Smooth muscle cell (in vitro differentiated cells): ENCODE data around the gene CHAD. TPM values are rescaled to one million over a fixed set of nuclear protein-coding genes. Genes with fewer than 3 reads are reported as not detected.

ENCODE experiments used
- DNase-seq: peaks from one replicate; lab custom pipeline; 2025; ENCODE audit not compliant: unreplicated experiment; lab: John Stamatoyannopoulos, UW
- H2AFZ ChIP-seq: fragments of 200-600 bp; sonication (generic); 2 replicates; pipeline ENCODE4 v1.6.0; 2016; ENCODE audit warnings: antibody characterized with exemption, low read depth, mild to moderate bottlenecking
- H3F3A ChIP-seq: fragments of 200-600 bp; sonication (generic); 2 replicates; pipeline ENCODE4 v1.6.0; 2017; ENCODE audit warnings: antibody characterized with exemption, low read depth
- H3K27ac ChIP-seq: fragments of 200-600 bp; sonication (generic); 2 replicates; pipeline ENCODE4 v1.5.1; 2016; ENCODE audit warnings: low read depth, mild to moderate bottlenecking
- H3K27me3 ChIP-seq: fragments of 200-600 bp; sonication (generic); 2 replicates; pipeline ENCODE4 v1.6.1; 2016; ENCODE audit warnings: low read depth, mild to moderate bottlenecking
- H3K36me3 ChIP-seq: fragments of 200-600 bp; sonication (generic); 2 replicates; pipeline ENCODE4 v1.5.1; 2016; ENCODE audit warnings: low read depth
- H3K4me1 ChIP-seq: fragments of 200-600 bp; sonication (generic); 2 replicates; pipeline ENCODE4 v1.5.1; 2016; ENCODE audit warnings: low read depth
- H3K4me2 ChIP-seq: fragments of 200-600 bp; sonication (generic); 2 replicates; pipeline ENCODE4 v1.6.0; 2016; ENCODE audit warnings: mild to moderate bottlenecking
- H3K4me3 ChIP-seq: fragments of 200-600 bp; sonication (generic); 2 replicates; pipeline ENCODE4 v1.5.1; 2016; ENCODE audit warnings: mild to moderate bottlenecking
- H3K79me2 ChIP-seq: fragments of 200-600 bp; sonication (generic); 2 replicates; pipeline ENCODE4 v1.6.0; 2016; ENCODE audit warnings: low read depth, mild to moderate bottlenecking
- H3K9ac ChIP-seq: fragments of 200-600 bp; sonication (generic); 2 replicates; pipeline ENCODE4 v1.6.0; 2016; ENCODE audit warnings: low read depth
- H3K9me3 ChIP-seq: fragments of 200-600 bp; sonication (generic); replicated peaks from 2 replicates; pipeline ENCODE4 v1.5.1; 2016; ENCODE audit warnings: low read depth
- H4K20me1 ChIP-seq: fragments of 200-600 bp; sonication (generic); 2 replicates; pipeline ENCODE4 v1.6.0; 2016; ENCODE audit warnings: low read depth
- WGBS: methylation state at CpG from one replicate; pipeline ENCODE4 v1.1.7; 2016; ENCODE audit warnings: low lambda C conversion rate; 5-methylcytosine and 5-hydroxymethylcytosine counted together
- polyA plus RNA-seq: library from polyadenylated mRNA; unstranded; fragments of >200 nt; fragmentation: Nextera tagmentation; extraction: Ambion mirVana; gene quantifications from 2 replicates; pipeline ENCODE4 v1.2.1, GENCODE V29; 2016
- total RNA-seq: library from RNA; depleted of rRNA; stranded (reverse); fragments of >200 nt; gene quantifications from 2 replicates; pipeline ENCODE4 v1.2.3, GENCODE V29; 2014
- TF ChIP-seq, protein P1 (sequence below): fragments of 200-600 bp; sonication (generic); IDR thresholded peaks from 2 replicates; pipeline ENCODE4 v1.5.1; 2017; ENCODE audit warnings: borderline replicate concordance, mild to moderate bottlenecking, antibody characterized with exemption; ENCODE audit not compliant: insufficient read depth, poor library complexity, severe bottlenecking

CHAD gene
- total and polyA plus RNA-seq, 2 experiments from 2014 or later = 0.43 TPM; not detected in 1

DNA sequence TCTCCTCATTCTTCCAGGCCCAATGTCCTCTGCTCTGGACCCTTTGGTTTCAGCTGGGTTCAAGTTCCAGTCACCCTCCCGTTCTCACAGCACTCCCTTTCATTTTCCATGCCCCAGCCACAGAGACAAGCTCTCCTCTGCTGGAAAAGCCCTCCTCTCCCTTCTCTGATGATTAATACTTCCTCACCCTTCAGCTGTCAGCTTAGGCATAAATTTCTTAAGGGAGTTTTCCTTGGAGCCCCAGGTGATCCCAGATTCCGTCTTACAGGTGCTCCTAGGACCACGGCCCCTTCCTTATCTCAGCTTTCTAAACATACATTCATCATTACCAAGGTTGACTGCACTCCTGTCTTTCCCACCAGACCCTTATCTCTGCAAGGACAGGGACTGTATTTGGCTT is 10.4 kb downstream of the CHAD start:
- no peak overlapping the region for H3K9ac ChIP-seq
- H4K20me1 ChIP-seq = peaks cover 20% of the 10 kb centered on the region
- TF ChIP-seq, protein P1, sequence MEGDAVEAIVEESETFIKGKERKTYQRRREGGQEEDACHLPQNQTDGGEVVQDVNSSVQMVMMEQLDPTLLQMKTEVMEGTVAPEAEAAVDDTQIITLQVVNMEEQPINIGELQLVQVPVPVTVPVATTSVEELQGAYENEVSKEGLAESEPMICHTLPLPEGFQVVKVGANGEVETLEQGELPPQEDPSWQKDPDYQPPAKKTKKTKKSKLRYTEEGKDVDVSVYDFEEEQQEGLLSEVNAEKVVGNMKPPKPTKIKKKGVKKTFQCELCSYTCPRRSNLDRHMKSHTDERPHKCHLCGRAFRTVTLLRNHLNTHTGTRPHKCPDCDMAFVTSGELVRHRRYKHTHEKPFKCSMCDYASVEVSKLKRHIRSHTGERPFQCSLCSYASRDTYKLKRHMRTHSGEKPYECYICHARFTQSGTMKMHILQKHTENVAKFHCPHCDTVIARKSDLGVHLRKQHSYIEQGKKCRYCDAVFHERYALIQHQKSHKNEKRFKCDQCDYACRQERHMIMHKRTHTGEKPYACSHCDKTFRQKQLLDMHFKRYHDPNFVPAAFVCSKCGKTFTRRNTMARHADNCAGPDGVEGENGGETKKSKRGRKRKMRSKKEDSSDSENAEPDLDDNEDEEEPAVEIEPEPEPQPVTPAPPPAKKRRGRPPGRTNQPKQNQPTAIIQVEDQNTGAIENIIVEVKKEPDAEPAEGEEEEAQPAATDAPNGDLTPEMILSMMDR = no peak
- no peaks in the 10 kb centered on the region for H3K27me3 ChIP-seq
- H3K36me3 ChIP-seq = no peaks in the 10 kb centered on the region
- WGBS = 80% methylated on average over 3 of the region's 3 CpGs
- no peak for DNase-seq
- no peak overlapping the region for H2AFZ ChIP-seq
- no peaks in the 10 kb centered on the region for H3K4me1 ChIP-seq
- no peak overlapping the region for H3K4me2 ChIP-seq
- H3K27ac ChIP-seq = no peak overlapping the region
- no peaks in the 10 kb centered on the region for H3K79me2 ChIP-seq
- H3K9me3 ChIP-seq = no peaks in the 10 kb centered on the region
- no peak overlapping the region for H3K4me3 ChIP-seq
- H3F3A ChIP-seq = no peaks in the 10 kb centered on the region

DNA sequence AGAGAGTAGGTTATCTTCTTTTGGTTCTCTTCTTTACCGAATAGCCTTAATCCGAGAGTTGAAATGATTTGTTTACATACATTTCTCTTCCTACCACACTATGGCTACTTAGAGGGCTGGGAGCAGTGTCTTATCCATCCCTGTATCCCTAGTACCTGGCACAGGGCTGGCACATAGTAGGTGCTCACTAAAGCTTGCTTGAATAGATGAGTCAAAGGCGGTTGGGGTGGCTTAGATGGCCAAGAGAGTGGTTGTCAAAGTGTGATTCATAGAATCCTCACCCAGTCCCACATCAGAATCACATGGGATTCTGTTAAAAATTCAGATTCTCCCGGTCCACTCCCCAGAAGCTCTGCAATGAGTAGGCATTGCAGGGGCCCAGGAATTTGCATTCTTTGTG is 11.1 kb downstream of the CHAD start:
- Histone ChIP-seq H3K27ac (no peak overlapping the region), H3K9me3 (no peaks in the 10 kb centered on the region), H3K36me3 (no peaks in the 10 kb centered on the region), H3K79me2 (no peaks in the 10 kb centered on the region), H3K4me2 (no peak overlapping the region), H3K4me1 (no peaks in the 10 kb centered on the region), H3F3A (no peaks in the 10 kb centered on the region), H3K9ac (no peak overlapping the region), H3K27me3 (no peaks in the 10 kb centered on the region), H3K4me3 (no peak overlapping the region), H4K20me1 (peaks cover 20% of the 10 kb centered on the region), H2AFZ (no peak overlapping the region)
- TF ChIP-seq, protein P1 = no peak
- 94% methylated on average over 4 of the region's 4 CpGs for WGBS
- DNase-seq = no peak

DNA sequence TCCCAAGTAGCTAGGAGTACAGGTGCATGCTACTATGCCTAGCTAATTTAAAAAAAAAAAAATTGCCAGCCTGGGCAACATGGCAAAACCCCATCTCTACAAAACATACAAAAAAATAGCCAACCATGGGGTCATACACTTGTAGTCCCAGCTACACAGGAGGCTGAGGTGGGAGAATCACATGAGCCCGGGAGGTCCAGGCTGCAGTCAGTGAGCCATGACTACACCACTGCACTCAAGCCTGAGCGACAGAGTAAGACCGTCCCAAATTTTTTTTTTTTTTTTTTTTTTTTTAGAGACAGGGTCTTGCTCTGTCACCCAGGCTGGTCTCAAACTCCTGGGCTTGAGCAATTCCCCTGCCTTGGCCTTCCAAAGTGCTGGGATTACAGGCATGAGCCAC is 14.8 kb downstream of the CHAD start:
- TF ChIP-seq, protein P1 = no peak
- Histone ChIP-seq H3K4me3 (no peak overlapping the region), H3K4me2 (no peak overlapping the region), H3K4me1 (no peaks in the 10 kb centered on the region), H3K27ac (no peak overlapping the region), H3F3A (no peaks in the 10 kb centered on the region), H3K79me2 (peaks cover 4% of the 10 kb centered on the region), H3K9ac (no peak overlapping the region), H3K9me3 (no peaks in the 10 kb centered on the region), H3K36me3 (no peaks in the 10 kb centered on the region), H2AFZ (no peak overlapping the region), H3K27me3 (no peaks in the 10 kb centered on the region), H4K20me1 (peaks cover 20% of the 10 kb centered on the region)
- WGBS = 85% methylated on average over 3 of the region's 3 CpGs
- no peak for DNase-seq

DNA sequence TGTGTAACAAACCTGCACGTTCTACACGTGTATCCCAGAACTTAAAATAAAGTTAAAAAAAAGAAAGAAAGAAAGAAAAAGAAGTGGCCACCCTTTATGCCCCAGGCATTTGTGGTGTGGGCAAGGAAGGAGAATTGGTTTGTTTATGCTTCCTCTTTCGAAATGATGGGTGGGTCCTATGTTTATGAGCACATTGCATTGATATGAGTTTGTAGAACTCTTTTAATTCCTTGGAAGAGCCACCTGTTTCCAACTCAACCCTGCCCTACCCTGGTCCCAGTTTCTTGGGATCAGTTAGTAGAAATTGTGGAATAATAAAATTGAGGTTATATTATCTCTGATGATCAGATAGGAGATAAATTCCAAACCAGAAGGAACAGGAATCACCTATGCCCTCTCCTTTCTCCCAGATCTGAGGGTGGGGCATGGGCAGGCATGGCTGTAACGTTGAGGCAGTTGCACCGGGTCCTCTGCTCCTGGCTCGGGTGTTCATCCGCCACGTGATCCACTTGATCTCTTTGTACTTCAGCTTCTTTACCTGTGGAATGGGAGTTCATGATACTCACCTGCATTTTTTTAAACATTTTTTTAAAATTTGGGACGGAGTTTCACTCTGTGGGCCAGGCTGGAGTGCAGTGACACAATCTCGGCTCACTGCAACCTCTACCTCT is 15.9 kb downstream of the CHAD start:
- Histone ChIP-seq H3K79me2 (peaks cover 4% of the 10 kb centered on the region), H3K4me2 (no peak overlapping the region)
- no peak for DNase-seq

More for the DNA sequence above, 15.9 kb downstream of the CHAD start:
- Histone ChIP-seq H2AFZ (no peak overlapping the region), H3K27ac (no peak overlapping the region), H3K36me3 (no peaks in the 10 kb centered on the region), H3K4me1 (no peaks in the 10 kb centered on the region), H3K9me3 (no peaks in the 10 kb centered on the region), H3K9ac (no peak overlapping the region), H3K4me3 (no peak overlapping the region), H3F3A (no peaks in the 10 kb centered on the region), H3K27me3 (no peaks in the 10 kb centered on the region), H4K20me1 (peaks cover 14% of the 10 kb centered on the region)
- 87% methylated on average over 10 of the region's 10 CpGs for WGBS
- TF ChIP-seq, protein P1 = no peak
